Stimulated activated CD8-positive, alpha-beta memory T cell treated with anti-CD3 and anti-CD28 coated beads, Interleukin-15, amount 100 ng/mL, for 48 hours (primary cell): Measurements from ENCODE around the gene DGKZ.
"Not testable (repeated sequence)": the region's sequence is repeated elsewhere in the genome, so short reads cannot be mapped to it uniquely, and the experiment has no call there.

Experiments used
- DNase-seq, 2 donors: peaks; one replicate each; pipeline ENCODE4 v3.0.0-alpha.2; 2020; ENCODE audit warnings: low read depth in 2 of 2

Gene DGKZ, protein sequence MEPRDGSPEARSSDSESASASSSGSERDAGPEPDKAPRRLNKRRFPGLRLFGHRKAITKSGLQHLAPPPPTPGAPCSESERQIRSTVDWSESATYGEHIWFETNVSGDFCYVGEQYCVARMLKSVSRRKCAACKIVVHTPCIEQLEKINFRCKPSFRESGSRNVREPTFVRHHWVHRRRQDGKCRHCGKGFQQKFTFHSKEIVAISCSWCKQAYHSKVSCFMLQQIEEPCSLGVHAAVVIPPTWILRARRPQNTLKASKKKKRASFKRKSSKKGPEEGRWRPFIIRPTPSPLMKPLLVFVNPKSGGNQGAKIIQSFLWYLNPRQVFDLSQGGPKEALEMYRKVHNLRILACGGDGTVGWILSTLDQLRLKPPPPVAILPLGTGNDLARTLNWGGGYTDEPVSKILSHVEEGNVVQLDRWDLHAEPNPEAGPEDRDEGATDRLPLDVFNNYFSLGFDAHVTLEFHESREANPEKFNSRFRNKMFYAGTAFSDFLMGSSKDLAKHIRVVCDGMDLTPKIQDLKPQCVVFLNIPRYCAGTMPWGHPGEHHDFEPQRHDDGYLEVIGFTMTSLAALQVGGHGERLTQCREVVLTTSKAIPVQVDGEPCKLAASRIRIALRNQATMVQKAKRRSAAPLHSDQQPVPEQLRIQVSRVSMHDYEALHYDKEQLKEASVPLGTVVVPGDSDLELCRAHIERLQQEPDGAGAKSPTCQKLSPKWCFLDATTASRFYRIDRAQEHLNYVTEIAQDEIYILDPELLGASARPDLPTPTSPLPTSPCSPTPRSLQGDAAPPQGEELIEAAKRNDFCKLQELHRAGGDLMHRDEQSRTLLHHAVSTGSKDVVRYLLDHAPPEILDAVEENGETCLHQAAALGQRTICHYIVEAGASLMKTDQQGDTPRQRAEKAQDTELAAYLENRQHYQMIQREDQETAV

DNA sequence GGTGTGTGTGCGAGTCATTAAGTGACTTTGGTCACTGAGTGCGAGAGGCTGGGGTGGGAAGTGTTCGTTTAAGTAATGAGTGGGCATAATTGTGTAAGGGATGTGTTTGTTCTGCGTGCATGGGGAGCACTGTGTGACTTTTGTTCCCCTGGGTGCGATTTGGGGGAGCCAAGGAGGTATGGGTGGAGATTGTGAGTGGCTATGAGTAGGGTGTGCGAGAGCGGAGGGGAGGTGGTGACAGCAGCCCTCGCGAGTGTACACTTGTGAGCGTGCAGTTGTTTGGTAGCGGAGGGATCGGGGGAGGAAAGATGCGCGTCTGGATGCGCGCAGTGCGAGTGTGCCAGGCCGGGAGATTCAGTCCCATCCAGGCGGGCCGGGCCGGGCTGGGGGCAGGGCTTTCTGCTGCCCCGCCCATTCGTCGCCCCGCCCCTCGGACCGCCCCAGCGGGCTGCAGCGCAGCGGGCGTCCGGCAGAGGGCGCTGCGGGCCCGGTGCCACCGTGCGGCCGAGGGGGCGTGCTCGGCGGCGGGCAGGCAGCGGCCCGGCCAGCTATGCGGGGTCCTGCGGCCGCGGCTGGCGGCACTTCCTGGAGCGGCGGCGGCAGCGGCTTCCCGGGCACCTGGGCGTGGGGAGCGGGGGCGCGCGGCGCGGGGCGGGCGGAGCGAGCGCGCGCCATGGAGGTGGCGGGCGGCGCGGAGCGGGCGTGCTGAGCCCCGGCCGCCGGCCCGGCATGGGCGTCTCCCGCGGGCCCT is at the start of gene DGKZ:
Gene DGKZ (plus strand): TSS at position 578 of the 751 bp plus-strand sequence. CDS start 197 bp downstream, outside the sequence.
- peak; percentile 75 to 84 for DNase-seq

DNA sequence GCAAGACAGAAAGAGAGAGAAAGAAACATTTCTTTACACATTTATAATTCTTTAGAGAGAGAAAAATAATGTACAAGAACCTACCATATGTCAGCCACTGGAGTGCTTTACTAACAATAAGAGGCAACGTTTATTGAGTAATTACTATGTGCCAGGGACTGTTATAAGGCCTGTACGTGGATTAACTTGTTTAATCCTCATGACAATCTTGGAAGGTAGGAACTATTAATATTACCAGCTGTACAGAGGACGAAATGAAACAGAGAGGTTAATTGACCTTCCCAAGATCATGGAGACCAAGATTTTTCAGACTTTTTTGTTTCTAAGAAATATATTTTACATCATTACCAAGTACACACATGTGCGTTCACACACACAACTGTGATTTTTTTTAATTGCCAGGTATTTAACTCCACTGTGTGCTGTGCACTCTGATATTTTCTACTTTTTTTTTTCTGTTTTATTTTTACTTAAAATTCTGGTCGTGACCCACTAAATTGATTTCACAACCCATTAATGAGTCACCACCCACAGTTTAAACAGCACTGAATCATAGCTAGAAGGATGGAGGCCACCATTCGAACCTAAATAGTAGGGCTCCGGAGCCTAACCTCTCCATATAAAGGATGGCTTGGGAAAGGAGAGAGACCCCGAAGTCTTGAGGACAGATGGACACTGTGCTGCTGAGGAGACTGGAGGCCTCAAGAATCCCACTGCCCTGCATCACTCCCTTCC is 48.4 kb upstream of the DGKZ start:
- no peak for DNase-seq

DNA sequence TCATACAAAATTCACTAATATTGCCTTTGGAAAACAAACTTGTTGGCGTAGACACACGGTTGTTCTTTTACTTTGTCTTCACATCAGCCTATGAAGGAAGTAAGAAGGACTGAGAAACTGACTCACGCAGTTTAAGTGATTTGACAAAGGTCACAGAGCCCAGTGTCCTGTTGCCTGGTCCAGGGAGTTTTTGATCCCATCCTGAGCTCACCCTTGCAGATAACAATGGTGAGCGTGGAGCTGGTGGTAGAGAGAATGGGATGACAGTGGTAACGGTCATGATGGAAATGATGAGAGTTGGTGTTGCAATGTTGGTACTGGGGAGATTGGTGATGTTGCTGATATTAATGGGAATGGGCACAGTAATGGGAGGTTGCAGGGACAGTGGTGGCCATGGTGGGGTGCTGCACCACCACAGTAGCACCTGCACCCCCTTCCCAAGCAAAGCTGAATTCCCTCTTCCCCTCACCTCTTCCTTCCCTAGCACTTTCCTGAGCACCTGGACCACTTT is 47.8 kb upstream of the DGKZ start:
- DNase-seq = no peak

DNA sequence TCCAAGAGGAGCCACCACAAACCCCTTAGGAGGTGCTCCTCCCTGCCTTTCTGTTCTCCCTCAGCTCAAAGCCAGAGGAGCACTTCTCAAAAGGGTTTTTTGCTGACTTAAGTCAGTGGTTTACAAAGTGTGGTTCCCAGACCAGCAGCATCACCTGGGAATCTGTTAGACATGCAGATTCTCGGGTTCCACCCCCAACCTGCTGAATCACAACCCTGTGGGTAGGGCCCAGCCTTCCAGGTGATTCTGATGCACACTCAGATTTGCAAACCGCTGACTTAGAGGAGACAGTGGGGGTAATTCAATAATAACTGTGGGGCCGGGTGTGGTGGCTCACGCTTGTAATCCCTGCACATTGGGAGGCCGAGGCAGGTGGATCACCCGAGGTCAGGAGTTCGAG is 47.0 kb upstream of the DGKZ start:
- DNase-seq = peak in 1 of 2 donors; percentile 17

DNA sequence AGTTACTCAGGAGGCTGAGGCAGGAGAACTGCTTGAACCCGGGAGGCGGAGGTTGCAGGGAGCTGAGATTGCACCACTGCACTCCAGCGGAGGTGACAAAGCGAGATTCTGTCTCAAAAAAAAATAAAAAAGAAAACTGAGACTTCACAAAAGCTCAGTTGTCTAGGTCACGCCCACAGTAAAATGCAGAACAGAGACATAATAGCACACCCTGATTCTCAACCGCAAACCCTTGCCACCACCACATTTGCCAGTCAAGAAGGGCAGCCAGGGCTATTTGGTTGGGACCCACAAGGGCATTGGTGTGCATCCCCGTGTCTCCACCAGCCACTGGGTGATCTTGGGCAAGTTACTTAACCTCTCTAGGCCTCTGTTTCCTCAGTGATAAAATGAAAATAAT is 44.4 kb upstream of the DGKZ start:
- DNase-seq = no peak

DNA sequence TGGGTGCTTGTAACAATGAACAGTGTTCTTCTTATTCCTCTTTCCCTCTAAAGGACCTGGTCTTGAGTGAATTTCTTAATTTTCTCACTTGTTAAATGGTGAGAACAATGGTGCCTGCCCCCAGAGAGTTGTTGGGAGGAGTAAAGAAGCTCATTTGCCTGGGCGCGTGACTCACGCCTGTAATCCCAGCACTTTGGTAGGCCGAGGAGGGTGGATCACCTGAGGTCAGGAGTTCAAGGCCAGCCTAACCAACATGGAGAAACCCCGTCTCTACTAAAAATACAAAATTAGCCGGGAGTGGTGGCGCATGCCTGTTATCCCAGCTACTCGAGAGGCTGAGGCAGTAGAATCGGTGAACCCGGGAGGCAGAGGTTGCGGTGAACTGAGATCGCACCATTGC is 43.2 kb upstream of the DGKZ start:
- not testable (repeated sequence) for DNase-seq

DNA sequence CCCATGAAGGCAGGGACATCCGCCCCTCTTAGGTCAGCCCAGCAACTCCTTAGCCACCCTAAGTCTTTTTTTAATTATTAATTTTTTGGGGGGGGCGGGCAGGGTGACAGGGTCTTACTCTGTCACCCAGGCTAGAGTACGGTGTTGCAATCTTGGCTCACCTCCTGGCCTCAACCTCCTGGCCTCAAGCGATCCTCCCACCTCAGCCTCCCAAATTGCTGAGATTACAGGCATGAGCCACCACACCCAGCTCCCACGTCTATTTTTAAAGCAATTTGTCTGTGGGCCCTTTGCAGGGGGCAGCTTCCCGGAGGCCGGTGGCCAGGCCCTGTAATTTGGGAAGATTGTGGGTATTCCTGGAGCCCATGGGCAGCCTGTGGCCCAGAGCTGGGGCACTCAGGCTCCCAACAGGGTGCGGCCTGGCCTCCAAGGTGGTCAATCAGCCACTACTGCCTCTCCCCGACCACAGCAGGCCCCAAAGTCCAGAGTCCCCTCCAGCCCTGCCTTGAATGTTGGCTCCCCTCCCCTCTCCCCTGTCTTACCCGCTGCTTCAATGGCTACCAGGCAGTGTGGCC is 42.6 kb upstream of the DGKZ start:
- DNase-seq = no peak

DNA sequence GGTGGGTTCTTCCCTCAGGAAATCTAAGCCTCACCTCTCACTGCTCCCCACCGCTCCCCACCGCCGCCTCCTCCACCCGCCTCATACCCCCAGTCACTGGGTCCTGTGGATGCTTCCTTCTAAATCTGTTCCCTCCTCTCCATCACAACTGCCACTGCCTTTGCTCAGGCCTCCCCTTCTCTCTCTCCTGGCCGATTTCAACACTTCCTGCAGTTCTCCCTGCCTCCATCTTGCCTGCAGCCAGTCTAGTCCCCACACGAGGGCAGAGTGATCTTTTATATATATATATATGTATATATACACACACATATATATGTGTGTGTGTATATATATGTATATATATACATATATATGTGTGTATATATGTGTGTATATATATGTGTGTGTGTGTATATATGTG is 42.0 kb upstream of the DGKZ start:
- no peak for DNase-seq

GRCh38 chr11:46306296-46306853 is 40.9 kb upstream of the DGKZ start:
- DNase-seq = no peak

DNA sequence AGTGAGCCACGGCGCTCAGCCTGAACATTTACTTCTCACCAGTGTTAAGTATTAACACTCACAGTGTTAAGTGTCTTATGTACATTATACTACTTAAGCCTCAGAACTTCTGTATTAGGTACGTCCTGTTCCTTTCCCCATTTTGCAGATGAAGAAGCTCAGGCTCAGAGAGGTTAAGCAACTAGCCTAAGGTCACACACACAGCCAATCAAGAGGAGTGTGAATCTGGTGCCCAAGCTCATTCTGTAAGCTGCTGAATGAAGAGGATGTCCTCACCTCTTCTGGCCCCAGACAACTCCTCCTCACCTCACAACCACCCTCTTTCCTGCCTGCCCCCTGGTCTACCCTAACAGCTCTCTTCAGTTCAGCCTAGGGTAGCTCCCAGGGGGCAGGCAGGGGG is 39.9 kb upstream of the DGKZ start:
- no peak for DNase-seq

- no peak for DNase-seq
These were observed 39.4 kb upstream of the DGKZ start for GRCh38 chr11:46307785-46308341.

- peak; percentile 49 to 50 for DNase-seq
These were observed 38.4 kb upstream of the DGKZ start for GRCh38 chr11:46308631-46309419.

GRCh38 chr11:46309814-46310259 is 37.4 kb upstream of the DGKZ start:
- no peak for DNase-seq

GRCh38 chr11:46315033-46315738 is 32.1 kb upstream of the DGKZ start:
- DNase-seq = peak; percentile 42 to 49

DNA sequence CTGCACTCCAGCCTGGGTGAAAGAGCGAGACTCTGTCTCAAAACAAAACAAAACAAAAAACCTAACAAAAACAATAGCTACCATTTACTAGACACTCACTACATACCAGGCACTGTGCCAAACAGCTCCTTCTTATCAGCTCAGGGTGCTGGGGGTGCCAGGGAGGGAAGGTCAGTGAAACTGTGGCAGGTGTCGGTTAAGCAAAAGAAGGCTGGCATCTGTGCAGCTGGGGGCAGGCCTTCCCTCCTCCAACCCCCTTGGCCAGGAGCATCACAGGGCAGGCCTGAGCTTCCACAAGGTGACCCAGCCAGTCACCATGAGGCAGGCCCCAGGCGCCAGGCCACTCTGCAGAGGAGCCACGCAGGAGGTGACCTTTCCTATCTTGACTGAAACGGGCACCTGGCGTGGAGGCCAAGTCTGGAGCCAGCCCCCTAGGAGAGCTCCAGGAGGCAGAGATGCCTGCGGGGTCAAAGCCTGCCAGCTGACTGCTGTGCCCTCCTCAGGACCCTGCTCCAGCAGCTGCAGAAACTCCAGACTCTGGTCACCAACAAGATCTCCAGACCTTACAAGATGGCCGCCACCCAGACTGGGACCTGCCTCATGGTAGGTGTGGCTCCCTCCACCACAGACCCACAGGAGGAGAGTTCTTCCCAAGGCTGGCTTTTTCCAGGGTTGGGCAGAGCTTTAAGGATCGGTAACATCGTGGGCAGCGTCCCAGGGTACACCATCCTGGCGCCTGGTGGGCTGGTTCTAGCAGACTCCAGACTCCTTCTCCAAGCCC is 31.3 kb upstream of the DGKZ start:
- no peak for DNase-seq

GRCh38 chr11:46319074-46319453 is 28.2 kb upstream of the DGKZ start:
- DNase-seq = no peak

GRCh38 chr11:46321757-46322156 is 25.5 kb upstream of the DGKZ start:
- no peak for DNase-seq

DNA sequence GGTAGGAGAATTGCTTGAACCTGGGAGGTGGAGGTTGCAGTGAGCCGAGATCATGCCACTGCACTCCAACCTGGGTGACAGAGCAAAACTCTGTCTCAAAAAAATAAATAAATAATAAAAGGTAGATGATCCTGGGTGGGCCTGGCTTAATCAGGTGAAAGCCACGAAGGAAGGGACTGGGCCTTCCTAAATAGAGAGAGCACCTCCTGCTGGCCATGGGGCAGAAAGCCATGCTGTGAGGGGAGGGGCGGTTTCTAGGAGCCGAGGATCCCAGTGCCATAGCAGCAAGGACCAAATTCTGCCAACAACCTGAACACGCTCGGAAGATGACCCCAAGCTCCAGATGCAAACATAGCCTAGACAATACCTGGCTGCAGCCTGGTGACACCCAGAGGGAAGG is 24.5 kb upstream of the DGKZ start:
- DNase-seq = no peak
